HCT116 (cell line): Measurements from ENCODE around the gene PXMP2. TPM values are rescaled to one million over a fixed set of nuclear protein-coding genes. Genes with fewer than 3 reads are reported as not detected.
"Not testable (repeated sequence)": the region's sequence is repeated elsewhere in the genome, so short reads cannot be mapped to it uniquely, and the experiment has no call there.

Source experiments
- ATAC-seq: fragments of 200-7000 bp; cut with Tn5 transposase; 2 replicates; pipeline ENCODE4 v1.9.1; 2020; ENCODE audit warnings: mild to moderate bottlenecking, moderate library complexity
- BruUV-seq: library from RNA; stranded (reverse); fragments of 400-500 nt; replicated peaks from 2 replicates; lab custom pipeline; 2021; lab: Mats Ljungman, UMichigan
- CTCF ChIA-PET: fragments of 300-600 bp; sonication (Branson Sonifier 250); formaldehyde crosslinking; loops from one replicate; lab custom pipeline; 2021; ENCODE audit warnings: antibody characterized with exemption; lab: Charles Lee
- POLR2A ChIA-PET: fragments of 300-600, 350-600 bp; sonication (Branson Sonifier 250); formaldehyde crosslinking; loops from one replicate; lab custom pipeline; 2021; ENCODE audit warnings: antibody characterized with exemption; lab: Charles Lee
- RAD21 ChIA-PET, 2 experiments: fragments of 300-600 bp; sonication (Branson Sonifier 250); formaldehyde crosslinking; loops; one replicate each; lab custom pipeline; 2023; ENCODE audit warnings: low total read pairs in 2 of 2; ENCODE audit not compliant: uncharacterized antibody in 2 of 2, unreplicated experiment in 2 of 2, low non-redundant PET in 1 of 2; lab: Charles Lee
- DNase-seq: peaks from one replicate; pipeline ENCODE4 v3.0.0-alpha.2; 2010; ENCODE audit warnings: low read depth, low spot score
- H2AFZ ChIP-seq: fragments of 200-600 bp; shearing (Covaris generic), sonication (generic); 2 replicates; pipeline ENCODE4 v1.6.1; 2017; ENCODE audit warnings: low read depth, mixed run types, mixed read lengths, antibody characterized with exemption, low read length; ENCODE audit not compliant: poor library complexity, severe bottlenecking
- H3K27ac ChIP-seq: 2 replicates; pipeline ENCODE4 v1.5.1; 2012; ENCODE audit warnings: low read depth, low read length
- H3K27me3 ChIP-seq: fragments of 200-600 bp; sonication (generic); 2 replicates; pipeline ENCODE4 v1.6.1; 2016; ENCODE audit warnings: mixed run types, low read length, mixed read lengths; ENCODE audit not compliant: insufficient read depth
- H3K36me3 ChIP-seq, 2 experiments: fragments of 200-500 bp in 1 of 2; fragments of 200-600 bp in 1 of 2; sonication (Bioruptor generic) in 1 of 2; sonication (generic) in 1 of 2; 2 replicates each; pipeline versions ENCODE4 v1.5.1 to v1.6.1; 2014 to 2016; ENCODE audit warnings: low read length in 2 of 2, inconsistent platforms in 1 of 2, mixed read lengths in 1 of 2, mixed run types in 1 of 2; ENCODE audit not compliant: insufficient read depth in 2 of 2, control insufficient read depth in 1 of 2
- H3K4me1 ChIP-seq, 2 experiments: fragments of 200-600 bp in 1 of 2; sonication (generic) in 1 of 2; 2 replicates each; pipeline versions ENCODE4 v1.5.1 to v1.6.1; 2012 to 2017; ENCODE audit warnings: low read length in 2 of 2, inconsistent platforms in 1 of 2, mild to moderate bottlenecking in 1 of 2, mixed read lengths in 1 of 2, mixed run types in 1 of 2, moderate library complexity in 1 of 2; ENCODE audit not compliant: insufficient read depth in 2 of 2, control insufficient read depth in 1 of 2
- H3K4me2 ChIP-seq: fragments of 200-600 bp; sonication (generic); 2 replicates; pipeline ENCODE4 v1.6.1; 2017; ENCODE audit warnings: mixed run types, low read length, mixed read lengths
- H3K4me3 ChIP-seq, 2 experiments: fragments of 200-600 bp in 1 of 2; sonication (generic) in 1 of 2; replicated peaks in 1 of 2; 2 replicates each; pipeline ENCODE4 v1.5.1; 2011 to 2016; ENCODE audit warnings: low read length in 2 of 2, control low read depth in 1 of 2, low read depth in 1 of 2, mild to moderate bottlenecking in 1 of 2, mixed read lengths in 1 of 2, mixed run types in 1 of 2
- H3K79me2 ChIP-seq: fragments of 200-600 bp; sonication (generic); 2 replicates; pipeline ENCODE4 v1.6.1; 2017; ENCODE audit warnings: mild to moderate bottlenecking, mixed run types, low read length, moderate library complexity, mixed read lengths; ENCODE audit not compliant: insufficient read depth
- H3K9ac ChIP-seq: fragments of 200-600 bp; sonication (generic); 2 replicates; pipeline ENCODE4 v1.6.1; 2016; ENCODE audit warnings: low read length, mixed read lengths
- H3K9me2 ChIP-seq: fragments of 200-600 bp; sonication (generic), shearing (Covaris generic); 2 replicates; pipeline ENCODE4 v1.6.1; 2017; ENCODE audit warnings: mixed run types, mild to moderate bottlenecking, moderate library complexity; ENCODE audit not compliant: insufficient read depth
- H3K9me3 ChIP-seq, 2 experiments: fragments of 200-500 bp in 1 of 2; fragments of 200-600 bp in 1 of 2; sonication (Bioruptor generic) in 1 of 2; sonication (generic) in 1 of 2; 2 replicates each; pipeline ENCODE4 v1.6.1; 2014 to 2017; ENCODE audit warnings: low read length in 2 of 2, mixed read lengths in 2 of 2, inconsistent platforms in 1 of 2, low read depth in 1 of 2, mild to moderate bottlenecking in 1 of 2, mixed run types in 1 of 2, moderate library complexity in 1 of 2; ENCODE audit not compliant: control insufficient read depth in 1 of 2, insufficient read depth in 1 of 2
- H4K20me1 ChIP-seq: fragments of 200-600 bp; sonication (generic), shearing (Covaris generic); 2 replicates; pipeline ENCODE4 v1.6.1; 2017; ENCODE audit warnings: mixed run types, mild to moderate bottlenecking, moderate library complexity; ENCODE audit not compliant: insufficient read depth
- ELF1 ChIP-seq: IDR thresholded peaks from 2 replicates; pipeline ENCODE4 v1.6.1; 2012; ENCODE audit warnings: low read depth, borderline replicate concordance
- EZH2 ChIP-seq: fragments of 200-600 bp; sonication (generic); IDR thresholded peaks from 2 replicates; pipeline ENCODE4 v1.6.1; 2017; ENCODE audit warnings: antibody characterized with exemption, mixed run types
- EZH2phosphoT487 ChIP-seq: fragments of 200-600 bp; IDR thresholded peaks from 2 replicates; pipeline ENCODE4 v1.6.1; 2018; ENCODE audit warnings: antibody characterized with exemption, borderline replicate concordance
- POLR2A ChIP-seq: IDR thresholded peaks from 2 replicates; pipeline ENCODE4 v1.7.0; 2011; ENCODE audit warnings: borderline replicate concordance; ENCODE audit not compliant: insufficient read depth, insufficient read length; ENCODE audit errors: extremely low read depth
- RAD21 ChIP-seq: IDR thresholded peaks from 2 replicates; pipeline ENCODE4 v1.6.1; 2012; ENCODE audit warnings: low read depth, mild to moderate bottlenecking
- SIN3A ChIP-seq: IDR thresholded peaks from 2 replicates; pipeline ENCODE4 v1.6.1; 2012; ENCODE audit warnings: low read depth
- ZNF274 ChIP-seq: fragments of 200-500 bp; sonication (Bioruptor generic); IDR thresholded peaks from 2 replicates; pipeline ENCODE4 v1.6.1; 2014; ENCODE audit warnings: mild to moderate bottlenecking, low read depth, low read length, inconsistent platforms
- intact Hi-C: fragments of 100-400 bp; cut with micrococcal nuclease; formaldehyde crosslinking; loops from 2 replicates; pipeline ENCODE4 v1.10.0; 2022
- total RNA-seq: library from RNA; stranded (reverse); gene quantifications from one replicate; pipeline ENCODE4 v1.2.1, GENCODE V29; 2021; ENCODE audit not compliant: unreplicated experiment
- TF ChIP-seq, protein P1 (sequence below): IDR thresholded peaks from 2 replicates; pipeline ENCODE4 v1.6.1; 2012
- TF ChIP-seq, protein P2 (sequence below): IDR thresholded peaks from 2 replicates; pipeline ENCODE4 v1.6.1; 2011; ENCODE audit warnings: mild to moderate bottlenecking, low read length, moderate library complexity; ENCODE audit not compliant: insufficient replicate concordance; ENCODE audit errors: extremely low read depth

PXMP2 gene
- total RNA-seq, 1 experiment from 2014 or later: 30.9 TPM

DNA sequence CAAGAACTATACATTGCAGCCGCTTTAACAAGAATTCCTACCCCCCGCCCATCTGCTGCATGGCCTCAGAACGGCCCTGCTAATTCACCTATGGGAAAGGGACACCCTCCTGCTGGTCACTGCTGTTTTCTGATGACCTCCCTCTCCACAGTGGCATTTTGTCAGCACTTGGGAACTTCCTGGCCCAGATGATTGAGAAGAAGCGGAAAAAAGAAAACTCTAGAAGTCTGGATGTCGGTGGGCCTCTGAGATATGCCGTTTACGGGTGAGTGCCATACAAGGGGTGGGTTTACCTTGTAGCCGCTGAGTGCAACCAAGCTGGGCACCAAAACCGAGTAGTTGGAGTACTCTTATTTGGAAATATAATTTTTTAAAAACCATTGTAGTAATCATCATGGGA lies 2.7 kb downstream of the PXMP2 start:
- peaks cover 0 to 14% of the 10 kb centered on the region in 2 experiments; a peak in 3 of 4 replicates for H3K36me3 ChIP-seq
- H3K9me3 ChIP-seq: no peaks in the 10 kb centered on the region
- H2AFZ ChIP-seq: no peak overlapping the region
- ChIA-PET CTCF (no interaction called here), RAD21 (no interaction called here), POLR2A (no interaction called here)
- BruUV-seq: no TSS peak
- no peak for DNase-seq
- no peak for TF ChIP-seq EZH2
- TF ChIP-seq, protein P1, sequence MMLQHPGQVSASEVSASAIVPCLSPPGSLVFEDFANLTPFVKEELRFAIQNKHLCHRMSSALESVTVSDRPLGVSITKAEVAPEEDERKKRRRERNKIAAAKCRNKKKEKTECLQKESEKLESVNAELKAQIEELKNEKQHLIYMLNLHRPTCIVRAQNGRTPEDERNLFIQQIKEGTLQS: no peak
- TF ChIP-seq SIN3A: no peak
- TF ChIP-seq, protein P2, sequence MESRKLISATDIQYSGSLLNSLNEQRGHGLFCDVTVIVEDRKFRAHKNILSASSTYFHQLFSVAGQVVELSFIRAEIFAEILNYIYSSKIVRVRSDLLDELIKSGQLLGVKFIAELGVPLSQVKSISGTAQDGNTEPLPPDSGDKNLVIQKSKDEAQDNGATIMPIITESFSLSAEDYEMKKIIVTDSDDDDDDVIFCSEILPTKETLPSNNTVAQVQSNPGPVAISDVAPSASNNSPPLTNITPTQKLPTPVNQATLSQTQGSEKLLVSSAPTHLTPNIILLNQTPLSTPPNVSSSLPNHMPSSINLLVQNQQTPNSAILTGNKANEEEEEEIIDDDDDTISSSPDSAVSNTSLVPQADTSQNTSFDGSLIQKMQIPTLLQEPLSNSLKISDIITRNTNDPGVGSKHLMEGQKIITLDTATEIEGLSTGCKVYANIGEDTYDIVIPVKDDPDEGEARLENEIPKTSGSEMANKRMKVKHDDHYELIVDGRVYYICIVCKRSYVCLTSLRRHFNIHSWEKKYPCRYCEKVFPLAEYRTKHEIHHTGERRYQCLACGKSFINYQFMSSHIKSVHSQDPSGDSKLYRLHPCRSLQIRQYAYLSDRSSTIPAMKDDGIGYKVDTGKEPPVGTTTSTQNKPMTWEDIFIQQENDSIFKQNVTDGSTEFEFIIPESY: no peak
- TF ChIP-seq EZH2phosphoT487: no peak
- no peak for TF ChIP-seq RAD21
- no peak for TF ChIP-seq ELF1
- TF ChIP-seq POLR2A: no peak
- TF ChIP-seq ZNF274: no peak
- H3K9me2 ChIP-seq: no peaks in the 10 kb centered on the region
- H3K79me2 ChIP-seq: peaks cover 36% of the 10 kb centered on the region
- H3K27ac ChIP-seq: no peak overlapping the region
- no peak overlapping the region for H3K9ac ChIP-seq
- H3K4me3 ChIP-seq: no peak overlapping the region
- intact Hi-C loops: no loop called here
- H3K4me1 ChIP-seq: peaks cover 8 to 18% of the 10 kb centered on the region in 2 experiments
- no peak for ATAC-seq
- H3K27me3 ChIP-seq: no peaks in the 10 kb centered on the region
- peaks cover 3% of the 10 kb centered on the region; the same call in 1 of the 2 replicates for H4K20me1 ChIP-seq
- H3K4me2 ChIP-seq: 0 out of 2 replicates have a peak overlapping the region, but pooled peaks have one; percentile 39

DNA sequence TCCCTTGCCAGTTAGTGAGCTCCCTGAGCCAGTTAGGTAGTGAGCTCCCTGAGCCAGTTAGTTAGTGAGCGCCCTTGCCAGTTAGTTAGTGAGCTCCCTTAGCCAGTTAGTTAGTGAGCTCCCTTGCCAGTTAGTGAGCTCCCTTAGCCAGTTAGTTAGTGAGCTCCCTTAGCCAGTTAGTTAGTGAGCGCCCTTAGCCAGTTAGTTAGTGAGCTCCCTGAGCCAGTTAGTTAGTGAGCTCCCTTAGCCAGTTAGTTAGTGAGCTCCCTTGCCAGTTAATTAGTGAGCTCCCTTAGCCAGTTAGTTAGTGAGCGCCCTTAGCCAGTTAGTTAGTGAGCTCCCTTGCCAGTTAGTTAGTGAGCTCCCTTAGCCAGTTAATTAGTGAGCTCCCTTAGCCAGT lies 4.6 kb downstream of the PXMP2 start:
- intact Hi-C loops, H3K9ac ChIP-seq, H3K4me3 ChIP-seq, POLR2A ChIA-PET, H3K4me2 ChIP-seq, H3K36me3 ChIP-seq, H3K9me2 ChIP-seq, ATAC-seq, RAD21 ChIA-PET, CTCF ChIA-PET, BruUV-seq, H3K27me3 ChIP-seq, H3K9me3 ChIP-seq, H4K20me1 ChIP-seq, H2AFZ ChIP-seq, DNase-seq, H3K4me1 ChIP-seq, H3K27ac ChIP-seq: not testable (repeated sequence)
- peaks cover 18% of the 10 kb centered on the region for H3K79me2 ChIP-seq

DNA sequence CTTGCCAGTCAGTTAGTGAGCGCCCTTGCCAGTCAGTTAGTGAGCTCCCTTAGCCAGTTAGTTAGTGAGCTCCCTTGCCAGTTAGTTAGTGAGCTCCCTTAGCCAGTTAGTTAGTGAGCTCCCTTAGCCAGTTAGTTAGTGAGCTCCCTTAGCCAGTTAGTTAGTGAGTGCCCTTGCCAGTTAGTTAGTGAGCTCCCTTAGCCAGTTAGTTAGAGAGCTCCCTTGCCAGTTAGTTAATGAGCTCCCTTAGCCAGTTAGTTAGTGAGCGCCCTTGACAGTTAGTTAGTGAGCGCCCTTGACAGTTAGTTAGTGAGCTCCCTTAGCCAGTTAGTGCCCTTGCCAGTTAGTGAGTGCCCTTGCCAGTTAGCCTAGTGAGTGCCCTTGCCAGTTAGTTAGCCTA lies 7.5 kb downstream of the PXMP2 start:
- H3K27ac ChIP-seq, ATAC-seq, H3K79me2 ChIP-seq, H4K20me1 ChIP-seq, H3K4me1 ChIP-seq, H3K9ac ChIP-seq, H3K4me2 ChIP-seq, H2AFZ ChIP-seq, H3K9me2 ChIP-seq, H3K27me3 ChIP-seq, H3K4me3 ChIP-seq, intact Hi-C loops, BruUV-seq, POLR2A ChIA-PET, H3K9me3 ChIP-seq, CTCF ChIA-PET, DNase-seq: not testable (repeated sequence)
- RAD21 ChIA-PET: interaction anchor here in 1 of 2 experiments (0.6 kb wide), 1 partner anchor 12 kb away, joined by 5 read pairs; no protein-coding TSS in a partner anchor
- H3K36me3 ChIP-seq: peaks cover 10 to 20% of the 10 kb centered on the region in 2 experiments
